Uterus (tissue), 4 donors: Measurements from ENCODE around the gene SBK3. TPM values are rescaled to one million over a fixed set of nuclear protein-coding genes. Genes with fewer than 3 reads are reported as not detected.
"Not testable (repeated sequence)": the region's sequence is repeated elsewhere in the genome, so short reads cannot be mapped to it uniquely, and the experiment has no call there.

Experiments used
- DNase-seq, 2 donors: peaks; one replicate each; pipeline ENCODE4 v3.0.0-alpha.2; 2019 to 2020
- H3K27ac ChIP-seq, 2 donors: fragments of 200-600 bp; sonication (generic); 1 replicate in 1 of 2; 2 replicates in 1 of 2; pipeline ENCODE4 v1.5.1; 2016 to 2018
- H3K27me3 ChIP-seq, 2 donors: fragments of 200-600 bp; sonication (generic); one replicate each; pipeline ENCODE4 v1.5.1; 2018 to 2019; ENCODE audit warnings: control low read depth in 1 of 2
- H3K36me3 ChIP-seq, 2 donors: fragments of 200-600 bp; sonication (generic); one replicate each; pipeline ENCODE4 v1.5.1; 2019; ENCODE audit warnings: control low read depth in 1 of 2
- H3K4me1 ChIP-seq, 2 donors: fragments of 200-600 bp; sonication (generic); one replicate each; pipeline ENCODE4 v1.5.1; 2018 to 2019; ENCODE audit warnings: control low read depth in 1 of 2
- H3K4me3 ChIP-seq, 2 donors: fragments of 200-600 bp; sonication (generic); 1 replicate in 1 of 2; 2 replicates in 1 of 2; pipeline ENCODE4 v1.5.1; 2018 to 2019; ENCODE audit warnings: mild to moderate bottlenecking in 1 of 2
- H3K9me3 ChIP-seq, 2 donors: fragments of 200-600 bp; sonication (generic); one replicate each; pipeline ENCODE4 v1.5.1; 2019; ENCODE audit warnings: control low read depth in 1 of 2
- CTCF ChIP-seq, 4 experiments: fragments of 200-600 bp in 2 of 4; fragments of 450-650 bp in 2 of 4; sonication (generic) in 2 of 4; IDR thresholded peaks; one replicate each; pipeline ENCODE4 v1.5.1; 2016 to 2019; ENCODE audit warnings: antibody characterized with exemption in 4 of 4, mild to moderate bottlenecking in 2 of 4, moderate library complexity in 1 of 4
- POLR2A ChIP-seq, 2 donors: fragments of 450-650 bp; IDR thresholded peaks; one replicate each; pipeline ENCODE4 v1.6.1; 2016; ENCODE audit warnings: antibody characterized with exemption in 2 of 2, mild to moderate bottlenecking in 1 of 2, moderate library complexity in 1 of 2
- intact Hi-C: fragments of 100-400 bp; cut with DNase I; formaldehyde crosslinking; loops from one replicate; pipeline ENCODE4 v1.15.1; 2023; ENCODE audit warnings: low total_unique reads
- total RNA-seq, 4 donors: library from RNA; depleted of rRNA in 3 of 4; stranded (reverse); fragments of >200 nt in 3 of 4; gene quantifications; one replicate each; pipeline versions ENCODE4 v1.1.0 to v1.2.4, GENCODE V29; 2014 to 2023
- donor health status: DM: yes; HTN: yes; CAD: no.

The SBK3 gene
- total RNA-seq, 4 donors from 2014 or later = 0.34 to 0.35 TPM; not detected in 2

- H3K27me3 ChIP-seq = no peaks in the 10 kb centered on the region
- peaks cover 0 to 5% of the 10 kb centered on the region in 2 donors for H3K4me1 ChIP-seq
- no peaks in the 10 kb centered on the region for H3K9me3 ChIP-seq
- H3K27ac ChIP-seq = no peak overlapping the region
- TF ChIP-seq POLR2A (IDR thresholded peaks at IDR 0.05) (no peak), CTCF (IDR thresholded peaks at IDR 0.05) (no peak)
- no peaks in the 10 kb centered on the region for H3K36me3 ChIP-seq
- H3K4me3 ChIP-seq = no peak overlapping the region
- no peak for DNase-seq
- intact Hi-C loops = no loop called here
Measured at GRCh38 chr19:55590109-55590508, 44.8 kb upstream of the SBK3 start.

GRCh38 chr19:55588738-55589137, 43.4 kb upstream of the SBK3 start:
- no peaks in the 10 kb centered on the region for H3K27me3 ChIP-seq
- peaks cover 0 to 5% of the 10 kb centered on the region in 2 donors for H3K4me1 ChIP-seq
- TF ChIP-seq CTCF (IDR thresholded peaks at IDR 0.05) (no peak), POLR2A (IDR thresholded peaks at IDR 0.05) (no peak)
- H3K36me3 ChIP-seq = no peaks in the 10 kb centered on the region
- no peaks in the 10 kb centered on the region for H3K9me3 ChIP-seq
- no peak overlapping the region for H3K4me3 ChIP-seq
- H3K27ac ChIP-seq = no peak overlapping the region
- no peak for DNase-seq
- intact Hi-C loops = no loop called here

- no peaks in the 10 kb centered on the region for H3K9me3 ChIP-seq
- H3K4me1 ChIP-seq = peaks cover 0 to 5% of the 10 kb centered on the region in 2 donors
- TF ChIP-seq POLR2A (IDR thresholded peaks at IDR 0.05) (peak in 1 of 2 donors; percentile 24), CTCF (IDR thresholded peaks at IDR 0.05) (no peak)
- H3K27ac ChIP-seq = no peak overlapping the region
- intact Hi-C loops = no loop called here
- no peaks in the 10 kb centered on the region for H3K36me3 ChIP-seq
- H3K27me3 ChIP-seq = no peaks in the 10 kb centered on the region
- peak overlapping the region; percentile 5 to 26 for H3K4me3 ChIP-seq
- peak; percentile 94 for DNase-seq
Measured at GRCh38 chr19:55586976-55587668, 41.8 kb upstream of the SBK3 start.

- peak overlapping the region; percentile 1 to 29 for H3K4me3 ChIP-seq
- peak overlapping the region; percentile 35 to 70 for H3K27ac ChIP-seq
- H3K4me1 ChIP-seq = peaks cover 0 to 5% of the 10 kb centered on the region in 2 donors
- TF ChIP-seq CTCF (IDR thresholded peaks at IDR 0.05) (no peak), POLR2A (IDR thresholded peaks at IDR 0.05) (no peak)
- H3K27me3 ChIP-seq = no peaks in the 10 kb centered on the region
- no peaks in the 10 kb centered on the region for H3K36me3 ChIP-seq
- peak; percentile 72 to 82 for DNase-seq
- no peaks in the 10 kb centered on the region for H3K9me3 ChIP-seq
- intact Hi-C loops = no loop called here
Measured at GRCh38 chr19:55585658-55586339, 40.5 kb upstream of the SBK3 start.

- intact Hi-C loops = no loop called here
- H3K9me3 ChIP-seq = no peaks in the 10 kb centered on the region
- no peak for DNase-seq
- no peaks in the 10 kb centered on the region for H3K36me3 ChIP-seq
- peaks cover 0 to 5% of the 10 kb centered on the region in 2 donors for H3K4me1 ChIP-seq
- H3K27me3 ChIP-seq = no peaks in the 10 kb centered on the region
- H3K27ac ChIP-seq = no peak overlapping the region
- H3K4me3 ChIP-seq = no peak overlapping the region
- TF ChIP-seq CTCF (IDR thresholded peaks at IDR 0.05) (no peak), POLR2A (IDR thresholded peaks at IDR 0.05) (no peak)
Measured at GRCh38 chr19:55584871-55585270, 39.5 kb upstream of the SBK3 start.

GRCh38 chr19:55583897-55584296, 38.6 kb upstream of the SBK3 start:
- DNase-seq, H3K27ac ChIP-seq, H3K27me3 ChIP-seq, intact Hi-C loops, H3K36me3 ChIP-seq, H3K9me3 ChIP-seq, H3K4me3 ChIP-seq, H3K4me1 ChIP-seq: not testable (repeated sequence)

- intact Hi-C loops, H3K36me3 ChIP-seq, H3K4me3 ChIP-seq, H3K27me3 ChIP-seq, H3K4me1 ChIP-seq, H3K27ac ChIP-seq, H3K9me3 ChIP-seq, DNase-seq: not testable (repeated sequence)
Measured at GRCh38 chr19:55582284-55582683, 36.9 kb upstream of the SBK3 start.
